GM18508 (cell line): ENCODE data around the gene COX6B2.
"Not testable (repeated sequence)": the region's sequence is repeated elsewhere in the genome, so short reads cannot be mapped to it uniquely, and the experiment has no call there.

Source experiments
- ATAC-seq: cut with Tn5 transposase; IDR thresholded peaks from one replicate; pipeline ENCODE4 v1.9.1; 2021; ENCODE audit warnings: moderate number of reproducible peaks; ENCODE audit not compliant: insufficient read depth, unreplicated experiment

Gene COX6B2

DNA sequence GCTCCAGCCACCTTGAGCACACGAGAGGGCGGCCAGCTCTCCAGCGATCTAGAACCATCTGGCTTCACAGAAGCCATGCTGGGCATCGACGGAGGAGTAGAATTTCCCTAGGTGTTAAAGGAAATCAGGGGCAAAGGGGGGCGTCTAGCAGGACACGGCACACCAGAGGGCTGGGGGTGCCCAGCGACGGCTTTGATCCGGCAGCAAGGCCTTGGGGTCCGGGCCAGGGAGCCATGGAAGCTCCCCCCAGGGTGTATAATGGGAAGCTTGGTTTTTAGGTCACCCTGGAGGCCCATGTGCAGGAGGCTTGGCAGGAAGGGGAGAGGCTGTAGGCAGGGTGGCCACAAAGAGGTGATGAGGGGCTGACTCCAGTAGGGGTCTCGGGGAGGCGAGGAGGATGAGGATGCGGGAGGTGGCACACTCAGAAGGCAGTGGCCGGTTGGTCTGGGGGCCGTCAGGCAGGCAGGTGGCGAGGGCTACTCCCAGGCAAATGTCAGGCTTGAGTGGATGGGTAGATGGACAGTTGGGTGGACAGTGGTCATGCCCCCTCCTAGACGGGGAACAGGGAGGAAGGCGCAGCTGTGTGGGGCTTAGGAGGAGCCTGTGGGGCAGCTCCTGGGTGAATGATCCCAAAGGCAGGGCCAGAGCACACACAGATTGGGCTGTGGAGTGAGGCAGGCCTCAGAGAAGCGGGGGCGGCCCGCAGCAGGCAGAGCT lies 9.3 kb downstream of the COX6B2 start:
- no peak for ATAC-seq

DNA sequence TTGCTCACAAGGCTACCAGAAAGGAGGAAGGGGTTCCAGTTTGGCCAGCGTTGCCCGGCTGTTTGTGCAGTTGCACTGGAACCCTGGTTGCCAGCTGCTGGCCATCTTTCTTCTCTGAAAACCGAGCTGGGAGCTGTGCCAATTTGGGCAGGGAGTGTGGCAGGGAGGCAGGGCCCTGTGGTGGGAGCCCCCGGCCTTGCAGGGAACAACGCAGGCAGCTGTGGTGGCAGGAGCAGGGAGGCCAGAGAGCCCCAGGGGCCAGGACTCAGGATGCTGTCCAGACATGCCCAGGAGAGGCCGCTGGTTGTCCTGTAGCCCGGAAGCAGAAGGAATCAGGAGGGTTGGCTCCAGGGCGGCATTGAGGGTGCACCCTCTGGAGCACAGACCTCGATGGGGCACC lies 10.1 kb downstream of the COX6B2 start:
- ATAC-seq = no peak

DNA sequence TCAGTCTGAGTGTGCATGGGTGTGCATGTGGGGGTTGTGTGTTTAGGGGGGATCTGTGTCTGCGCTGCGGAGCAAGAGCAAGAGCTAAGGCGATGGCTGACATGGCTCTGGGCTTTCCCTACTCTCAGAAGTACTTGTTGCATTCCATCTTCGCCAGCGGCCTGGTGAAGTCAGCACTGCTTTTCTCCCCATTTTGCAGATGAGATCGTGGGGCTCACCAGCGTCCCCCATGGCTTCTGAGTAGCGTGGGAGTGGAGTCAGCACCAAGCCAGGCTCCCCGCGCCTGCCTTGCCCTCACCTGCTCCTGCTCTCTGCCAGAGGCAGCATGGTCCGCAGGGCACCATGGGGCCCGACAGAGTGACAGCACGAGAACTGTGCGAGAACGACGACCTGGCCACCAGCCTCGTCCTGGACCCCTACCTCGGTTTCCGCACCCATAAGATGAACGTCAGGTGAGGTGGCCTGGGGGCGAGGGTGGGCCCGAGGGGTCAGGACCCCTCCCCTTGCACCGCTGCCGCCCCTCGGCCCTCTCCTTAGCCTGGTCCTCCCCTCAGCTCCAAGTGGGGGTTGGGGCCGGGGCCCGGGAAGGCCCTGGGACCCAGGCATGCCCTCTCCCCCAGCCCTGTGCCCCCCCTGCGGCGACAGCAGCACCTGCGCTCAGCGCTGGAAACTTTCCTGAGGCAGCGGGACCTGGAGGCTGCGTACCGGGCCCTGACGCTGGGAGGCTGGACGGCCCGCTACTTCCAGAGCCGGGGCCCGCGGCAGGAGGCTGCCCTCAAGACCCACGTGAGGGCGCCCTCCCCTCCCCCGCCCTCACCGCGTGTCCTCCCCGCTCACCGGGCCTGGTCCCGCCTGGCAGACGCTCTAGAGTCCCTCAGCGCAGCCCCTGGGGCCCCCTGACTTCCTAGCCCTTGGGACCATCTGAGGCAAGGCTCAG lies 12.7 kb downstream of the COX6B2 start:
- no peak for ATAC-seq

DNA sequence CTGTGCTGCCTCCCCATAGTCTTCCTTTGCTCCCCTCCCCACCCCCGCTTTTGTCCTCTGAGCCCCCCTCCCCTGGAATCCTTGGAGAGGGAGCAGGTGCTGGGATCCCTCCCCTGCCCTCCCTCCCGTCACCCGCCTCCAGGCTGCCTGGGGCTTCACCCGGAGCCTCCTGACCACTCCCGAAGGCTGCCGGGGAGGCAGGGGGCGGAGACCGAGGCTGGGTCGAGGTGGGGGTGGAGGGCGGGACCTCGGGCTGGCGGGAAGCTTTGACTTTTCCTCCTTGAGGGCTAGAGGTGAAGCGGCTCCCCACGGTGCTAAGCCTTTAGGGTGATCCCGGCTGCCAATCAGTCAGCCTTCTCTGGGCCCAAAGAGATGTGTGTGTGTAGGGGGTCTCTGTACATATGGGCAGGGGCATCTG lies 13.3 kb downstream of the COX6B2 start:
- no peak for ATAC-seq

DNA sequence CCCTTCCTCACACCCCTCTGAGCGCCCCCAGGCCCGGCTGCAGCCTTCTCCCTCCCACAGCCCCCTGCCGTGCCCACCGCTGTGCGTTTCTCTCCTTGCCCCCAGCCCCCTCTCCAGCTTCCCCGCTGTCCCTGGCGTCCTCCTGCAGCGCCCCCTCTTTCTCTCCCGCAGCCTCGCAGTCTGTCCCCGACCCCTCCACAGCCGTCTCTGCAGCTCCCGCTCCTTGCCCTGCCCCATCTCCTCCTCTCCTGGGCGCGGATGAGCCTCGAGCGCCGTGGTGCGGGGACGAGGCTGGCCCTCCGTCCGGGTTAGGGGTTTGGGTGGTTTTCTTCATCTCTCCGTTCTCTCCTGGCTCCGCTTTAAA lies 13.8 kb downstream of the COX6B2 start:
- ATAC-seq = no peak

DNA sequence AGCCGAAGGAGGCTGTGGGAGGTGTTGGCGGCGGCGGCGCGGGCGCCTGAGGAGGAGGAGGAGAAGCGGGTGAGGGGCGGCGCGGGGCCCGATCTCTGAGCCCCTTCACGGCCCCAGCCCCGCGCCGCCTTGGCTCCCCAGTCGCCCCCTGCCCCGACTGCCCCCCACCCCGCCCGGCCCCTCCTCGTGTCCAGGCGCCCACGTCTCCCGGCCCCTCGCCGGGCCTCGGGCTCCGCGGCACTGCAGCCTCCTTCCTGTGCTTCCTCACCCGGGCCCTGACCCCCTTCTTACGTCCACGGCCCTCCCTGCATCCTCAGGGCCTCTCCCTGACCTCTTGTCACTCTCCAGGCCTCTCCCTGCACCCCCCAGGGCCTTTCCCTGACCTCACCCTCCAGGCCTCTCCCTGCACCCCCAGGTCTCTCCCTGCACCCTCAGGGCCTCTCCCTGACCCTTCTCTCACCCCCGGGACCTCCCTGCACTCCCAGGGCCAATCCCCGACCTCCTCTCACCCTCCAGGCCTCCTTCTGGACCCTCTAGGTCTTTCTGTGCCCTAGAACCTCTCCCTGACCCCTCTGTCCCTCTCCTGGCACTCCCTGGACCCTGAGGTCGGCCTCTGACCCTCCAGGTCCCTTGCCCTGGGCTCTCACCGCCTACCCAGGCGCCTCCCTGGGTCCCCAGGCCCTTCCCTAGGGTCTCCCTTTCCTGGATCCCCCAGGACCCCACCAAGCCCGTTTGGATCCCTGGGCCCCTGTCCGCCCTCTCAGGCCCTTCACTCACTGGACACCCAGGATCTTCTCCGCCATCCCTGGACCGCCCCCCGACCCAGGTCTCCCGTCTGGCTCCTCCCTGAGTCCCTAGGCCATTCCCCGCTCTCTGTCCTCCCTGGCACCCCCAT lies 14.4 kb downstream of the COX6B2 start:
- no peak for ATAC-seq

DNA sequence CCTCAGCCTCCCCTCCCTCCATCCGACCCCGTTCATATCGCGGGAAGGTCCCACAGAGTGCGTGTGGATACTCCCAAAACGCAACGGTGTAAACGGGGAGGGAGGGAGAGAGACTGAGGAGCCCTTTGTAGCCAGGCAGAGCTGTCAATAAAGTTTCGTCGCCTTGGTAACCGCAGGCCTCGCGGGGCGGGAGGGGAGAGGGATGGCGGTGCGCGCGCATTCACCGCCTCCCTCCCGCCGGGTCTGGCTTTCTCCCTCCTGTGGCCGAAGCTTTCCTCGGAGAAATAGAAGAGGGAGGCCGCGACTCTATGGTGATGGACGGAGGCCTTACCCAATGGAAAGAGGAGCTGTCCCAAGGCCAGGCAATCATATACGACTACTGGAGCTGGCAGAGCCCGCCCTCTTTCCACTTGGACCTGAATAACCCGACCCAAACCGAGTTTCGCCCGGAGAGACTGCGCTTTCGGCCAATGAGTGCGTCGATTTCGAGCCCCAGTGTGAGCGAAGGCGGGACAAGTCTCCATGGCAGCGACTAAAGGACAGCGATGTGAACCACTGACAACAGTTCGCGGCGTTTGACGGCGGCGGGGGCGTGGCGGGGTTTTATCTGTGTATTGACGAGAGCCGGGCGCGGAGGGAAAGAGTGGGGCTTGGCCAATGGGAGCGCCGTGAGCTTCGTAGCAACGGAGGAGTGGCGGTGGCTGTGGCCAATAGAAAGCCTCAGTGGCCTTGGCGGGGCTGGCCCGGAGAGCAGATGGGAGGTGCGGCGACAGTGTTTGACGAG lies 15.2 kb downstream of the COX6B2 start, which contains the start of gene KMT5C:
Gene KMT5C, plus strand, starts transcription at position 772 of the 784 bp plus-strand sequence. CDS start 2,061 bp downstream, outside the sequence.
- peak; percentile 81 for ATAC-seq

DNA sequence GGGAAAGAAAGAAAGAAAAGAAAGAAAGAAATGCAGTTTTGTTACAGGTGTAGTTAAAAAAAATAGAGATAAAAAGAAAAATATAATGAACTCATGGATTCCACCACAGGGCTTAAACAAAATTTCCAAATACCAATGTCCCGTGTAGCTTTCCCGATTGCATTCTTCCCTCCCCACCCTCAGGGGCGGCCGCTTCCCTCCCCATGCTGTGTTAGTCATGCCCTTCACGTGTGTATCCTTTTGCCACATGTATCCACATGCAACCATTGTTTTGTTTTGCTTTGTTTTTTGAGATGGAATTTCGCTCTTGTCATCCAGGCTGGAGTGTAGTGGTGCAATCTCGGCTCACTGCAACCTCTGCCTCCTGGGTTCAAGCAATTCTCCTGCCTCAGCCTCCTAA lies 18.4 kb downstream of the COX6B2 start:
- ATAC-seq = no peak

DNA sequence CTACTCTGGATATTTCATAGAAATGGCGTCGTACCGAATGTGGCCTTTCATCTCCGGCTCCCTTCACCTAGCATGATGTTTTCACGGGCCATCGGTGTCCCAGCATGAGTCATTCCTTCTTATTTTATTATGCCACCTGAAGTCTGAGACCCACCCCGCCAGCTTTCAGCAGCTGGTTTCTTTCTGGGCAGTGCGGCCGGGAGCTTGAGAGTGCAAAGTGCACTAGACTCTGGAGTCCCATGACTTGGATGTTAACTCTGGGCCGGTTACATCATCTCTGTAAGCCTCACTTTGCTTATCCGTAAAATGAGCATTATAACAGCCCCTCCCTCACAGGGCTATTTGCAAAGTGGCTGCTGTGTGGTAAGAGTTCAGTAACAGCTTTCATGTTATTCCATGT lies 20.6 kb downstream of the COX6B2 start:
- no peak for ATAC-seq

DNA sequence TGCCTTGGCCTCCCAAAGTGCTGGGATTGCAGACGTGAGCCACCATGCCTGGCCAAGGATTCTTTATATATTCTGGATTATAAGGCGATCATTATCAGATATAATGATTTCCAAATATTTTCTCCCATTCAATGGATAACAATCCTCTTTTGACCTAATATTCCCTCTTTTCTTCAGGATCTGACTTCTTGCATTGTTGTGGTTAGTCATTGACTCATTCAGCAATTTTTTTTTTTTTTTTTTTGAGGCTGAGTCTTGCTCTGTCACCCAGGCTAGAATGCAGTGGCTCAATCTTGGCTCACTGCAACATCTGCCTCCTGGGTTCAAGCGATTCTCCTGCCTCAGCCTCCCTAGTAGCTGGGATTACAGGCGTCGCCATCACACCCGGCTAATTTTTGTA lies 24.7 kb downstream of the COX6B2 start:
- ATAC-seq = not testable (repeated sequence)

DNA sequence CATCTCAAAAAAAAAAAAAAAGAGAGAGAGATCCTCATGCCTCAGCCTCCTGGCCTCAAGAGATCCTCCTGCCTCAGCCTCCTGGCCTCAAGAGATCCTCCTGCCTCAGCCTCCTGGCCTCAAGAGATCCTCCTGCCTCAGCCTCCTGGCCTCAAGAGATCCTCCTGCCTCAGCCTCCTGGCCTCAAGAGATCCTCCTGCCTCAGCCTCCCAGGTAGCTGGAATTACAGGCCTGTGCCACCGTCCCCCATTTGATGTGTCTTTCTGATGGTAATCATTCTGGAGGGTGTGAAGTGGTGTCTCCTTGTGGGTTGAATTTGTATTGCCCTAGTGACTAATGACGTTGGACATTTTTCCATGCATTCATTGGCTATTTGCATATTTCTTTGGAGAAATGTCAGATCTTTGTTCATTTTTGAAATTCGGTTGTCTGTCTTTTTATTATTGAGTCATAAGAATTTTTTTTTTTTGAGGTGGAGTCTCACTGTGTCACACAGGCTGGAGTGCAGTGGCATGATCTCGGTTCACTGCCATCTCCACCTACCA lies 25.7 kb downstream of the COX6B2 start:
- not testable (repeated sequence) for ATAC-seq

DNA sequence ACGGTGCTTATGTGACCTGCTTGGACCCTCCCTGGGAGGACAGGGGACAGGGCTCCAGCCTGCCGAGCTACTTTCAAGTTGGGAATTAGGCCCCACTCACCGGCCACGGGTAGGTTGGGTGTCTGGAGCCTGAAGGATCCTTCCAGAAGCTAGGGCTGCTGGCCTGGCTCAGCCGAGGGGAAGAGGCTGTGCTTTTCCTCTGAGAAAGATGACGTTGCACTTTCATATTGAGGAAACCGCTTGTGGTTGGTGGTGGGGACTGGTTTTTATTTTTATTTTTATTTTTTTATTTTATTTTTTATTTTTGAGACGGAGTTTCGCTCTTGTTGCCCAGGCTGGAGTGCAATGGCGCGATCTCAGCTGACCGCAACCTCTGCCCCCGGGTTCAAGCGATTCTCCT lies 29.3 kb downstream of the COX6B2 start, which contains the start of gene TMEM150B:
Gene TMEM150B, minus strand, starts transcription at position 170 of the 400 bp plus-strand sequence. CDS start 4,305 bp downstream, outside the sequence.
- no peak for ATAC-seq

DNA sequence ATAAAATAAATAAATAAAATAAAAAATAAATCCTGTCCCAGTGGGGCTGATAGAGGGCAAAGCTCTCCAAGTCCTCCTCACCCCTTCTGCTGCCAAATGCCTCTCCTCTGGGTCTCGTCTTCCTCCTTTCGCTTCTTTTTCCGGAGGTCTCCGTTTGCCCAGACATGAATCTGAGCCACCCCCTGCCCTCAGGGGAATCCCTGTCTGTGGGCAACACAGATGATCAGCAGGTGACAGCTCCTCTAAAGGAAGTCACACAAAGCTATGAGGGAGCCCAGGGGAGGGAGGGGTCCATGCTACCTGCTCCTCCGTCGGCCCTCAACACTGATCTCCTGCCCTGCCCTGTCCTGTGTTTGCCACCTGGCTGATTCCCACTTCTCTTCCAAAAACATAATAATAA lies 29.9 kb downstream of the COX6B2 start:
- no peak for ATAC-seq

DNA sequence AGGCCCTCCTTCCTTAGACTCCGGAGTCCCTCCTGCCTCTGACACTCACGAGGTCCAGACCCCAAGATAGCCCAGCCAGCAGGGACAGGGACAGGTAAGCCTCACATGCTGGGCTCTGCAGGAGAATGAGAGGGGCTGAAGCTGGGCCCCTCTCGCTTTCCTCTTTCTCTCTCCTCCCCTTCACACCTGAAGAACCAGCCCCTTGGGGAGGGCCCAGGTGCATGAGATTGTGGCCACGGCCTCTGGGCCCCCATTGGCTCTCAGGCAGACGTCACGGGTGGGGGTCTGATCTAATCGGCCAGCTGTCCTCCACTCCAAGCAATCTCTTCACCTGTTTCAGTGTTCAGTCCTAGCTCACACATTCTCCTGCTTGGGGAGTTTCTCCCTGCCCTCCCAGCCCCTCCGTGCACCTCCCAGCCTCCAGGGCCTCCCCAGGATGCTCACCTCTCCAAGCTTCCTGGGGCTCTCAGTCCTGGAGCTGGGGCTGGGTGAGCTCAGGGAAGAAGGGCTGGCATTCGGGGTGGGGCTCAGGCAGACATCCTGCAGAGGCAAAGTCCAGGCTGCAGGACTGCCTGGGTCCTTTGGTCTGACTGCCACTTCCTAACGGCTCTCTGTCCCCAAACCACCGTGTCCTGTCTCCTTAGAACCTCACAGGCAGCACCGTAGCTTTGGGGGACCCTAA lies 32.2 kb downstream of the COX6B2 start:
- no peak for ATAC-seq

DNA sequence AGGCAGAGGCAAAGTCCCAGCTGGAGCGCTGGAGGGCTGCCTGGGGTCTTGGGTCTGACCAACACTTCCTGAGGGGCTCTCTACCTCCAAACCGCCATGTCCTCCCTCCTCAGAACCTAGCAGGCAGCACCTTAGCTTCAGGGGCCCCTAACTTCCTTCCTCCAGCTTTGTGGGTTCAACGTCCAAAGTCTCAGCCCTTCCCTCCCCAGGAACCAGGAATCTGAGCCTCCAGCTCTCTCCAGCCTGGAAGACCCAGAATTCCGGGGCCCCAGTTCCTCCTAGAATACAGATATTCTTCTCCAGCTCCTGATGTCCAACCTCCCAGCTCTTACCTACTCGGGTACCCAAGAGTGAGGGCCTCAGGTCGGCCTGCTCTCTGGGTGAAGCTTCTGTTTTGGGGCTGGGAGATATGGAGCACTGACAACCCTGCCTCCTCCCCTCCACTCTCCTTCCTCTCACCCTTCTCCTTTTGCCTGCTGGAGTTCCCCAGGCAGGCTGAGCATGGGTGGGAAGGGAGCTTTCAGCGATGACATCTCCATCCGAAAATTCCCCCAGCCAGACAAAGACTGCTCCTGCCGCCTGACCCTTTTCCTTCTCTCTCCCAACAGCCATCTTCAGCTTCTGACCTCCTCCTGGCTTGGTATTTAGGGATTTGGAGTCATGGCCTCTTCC lies 32.9 kb downstream of the COX6B2 start:
- ATAC-seq = no peak

DNA sequence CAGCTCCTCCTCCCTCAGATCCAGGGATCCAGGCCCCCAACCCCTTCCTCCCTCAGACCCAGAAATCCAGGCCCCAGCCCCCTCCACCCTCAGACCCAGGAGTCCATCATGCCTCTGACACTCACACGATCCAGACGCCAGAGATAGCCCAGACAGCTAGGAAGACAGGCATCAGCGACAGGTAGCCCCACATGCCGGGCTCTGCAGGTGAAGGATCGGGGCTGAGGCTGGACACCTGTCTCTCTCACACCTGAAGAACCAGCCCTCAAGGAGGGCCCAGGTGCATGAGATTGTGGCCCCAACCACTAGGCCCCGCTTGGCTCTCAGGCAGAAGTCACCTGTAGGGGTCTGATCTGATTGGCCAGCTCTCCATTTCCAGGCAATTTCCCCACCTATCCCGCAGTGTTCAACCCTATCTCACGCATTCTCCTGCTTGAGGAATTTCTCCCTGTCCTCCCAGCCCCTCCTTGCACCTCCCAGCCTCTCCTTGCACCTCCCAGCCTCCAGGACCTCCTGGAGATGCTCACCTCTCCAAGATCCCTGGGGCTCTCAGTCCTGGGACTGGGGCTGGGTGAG lies 33.6 kb downstream of the COX6B2 start:
- no peak for ATAC-seq

DNA sequence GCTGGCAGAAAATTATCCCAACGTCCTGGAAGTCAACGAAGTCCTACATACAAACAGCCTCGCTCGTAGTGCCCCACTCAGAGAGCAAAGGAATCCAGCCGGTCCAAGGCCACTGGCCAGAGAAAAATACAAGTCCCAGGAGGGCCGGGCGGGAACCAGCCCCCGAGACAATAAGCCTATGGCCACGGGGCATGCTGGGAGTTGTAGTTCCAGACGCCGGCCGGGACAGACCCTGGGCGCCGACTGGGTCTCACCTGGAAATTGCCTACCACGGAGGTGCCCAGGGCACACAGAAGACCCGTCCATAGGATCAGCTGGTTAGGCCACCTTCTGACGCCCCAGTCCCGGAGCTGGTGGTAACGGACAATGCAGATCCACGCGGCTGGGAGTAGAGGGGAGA lies 34.7 kb downstream of the COX6B2 start:
- no peak for ATAC-seq

DNA sequence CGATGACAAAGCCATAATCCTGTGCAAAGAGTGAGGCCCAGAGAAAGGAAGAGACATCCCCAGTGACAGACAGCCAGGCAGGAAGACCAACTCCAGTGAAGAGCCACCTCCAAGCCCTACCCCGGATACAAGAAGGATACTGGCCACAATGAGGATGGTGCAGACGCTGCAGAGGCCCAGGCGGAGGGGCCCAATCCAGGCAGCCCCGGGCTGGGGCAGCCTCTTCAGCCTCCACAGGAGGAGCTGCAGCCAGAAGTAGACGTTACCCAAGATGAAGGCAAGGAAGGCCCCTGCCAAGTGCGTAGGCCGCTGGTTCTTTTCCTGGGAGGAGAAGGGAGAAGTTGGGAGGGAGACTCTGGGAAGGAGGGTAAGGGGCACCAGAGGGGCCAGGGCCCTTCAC lies 37.9 kb downstream of the COX6B2 start:
- no peak for ATAC-seq
